HG03045 (cell line): Measurements from ENCODE around the gene RCN2.

Experiments
- ATAC-seq: cut with Tn5 transposase; IDR thresholded peaks from one replicate; pipeline ENCODE4 v1.9.1; 2021; ENCODE audit warnings: mild to moderate bottlenecking, moderate library complexity; ENCODE audit not compliant: unreplicated experiment

RCN2 gene

DNA sequence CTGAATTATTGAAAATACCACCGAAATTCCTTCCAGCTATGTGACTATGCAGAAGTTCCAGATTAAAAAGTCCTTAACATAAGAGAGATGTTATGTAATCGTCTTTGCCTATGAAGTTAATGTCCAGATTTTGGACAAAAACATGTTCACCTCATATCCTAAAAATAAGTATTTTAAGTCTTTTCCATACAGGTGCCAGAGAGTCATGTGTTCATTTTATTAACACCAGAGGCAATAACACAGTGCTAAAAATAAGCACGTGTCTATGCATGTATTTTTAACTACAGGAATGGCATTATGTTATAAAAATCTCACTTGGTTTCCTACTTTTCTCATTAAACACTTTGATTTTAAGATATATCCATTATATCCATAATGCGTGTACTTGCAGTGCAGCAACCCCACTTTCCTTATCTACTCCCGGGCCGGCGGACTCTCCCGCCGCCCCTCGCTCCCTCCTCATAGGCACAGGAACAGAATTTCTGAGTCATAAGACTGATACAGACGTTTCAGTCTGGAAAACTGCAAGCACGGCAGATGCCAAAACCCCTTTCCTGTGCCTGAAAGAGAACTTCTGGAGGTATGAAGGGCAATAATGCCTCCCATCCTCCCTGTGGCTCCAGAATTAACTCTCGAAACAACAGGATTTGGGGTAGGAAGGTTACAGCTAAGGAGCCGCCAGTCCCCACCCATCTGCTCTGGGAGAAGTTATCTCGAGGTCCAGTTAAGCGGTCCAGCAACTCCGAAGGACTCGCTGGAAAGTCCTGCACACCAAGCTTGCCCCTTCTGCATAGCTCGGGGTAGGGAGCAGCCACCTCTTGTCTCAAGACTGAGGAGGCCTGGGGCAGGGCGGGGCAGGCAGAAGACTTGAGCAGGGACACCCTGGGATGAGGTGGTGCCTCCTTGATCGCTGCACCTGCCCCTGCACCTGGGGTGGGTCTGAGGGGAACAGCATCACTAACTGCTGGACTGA, 41.1 kb downstream of the RCN2 start:
- ATAC-seq, result no peak

DNA sequence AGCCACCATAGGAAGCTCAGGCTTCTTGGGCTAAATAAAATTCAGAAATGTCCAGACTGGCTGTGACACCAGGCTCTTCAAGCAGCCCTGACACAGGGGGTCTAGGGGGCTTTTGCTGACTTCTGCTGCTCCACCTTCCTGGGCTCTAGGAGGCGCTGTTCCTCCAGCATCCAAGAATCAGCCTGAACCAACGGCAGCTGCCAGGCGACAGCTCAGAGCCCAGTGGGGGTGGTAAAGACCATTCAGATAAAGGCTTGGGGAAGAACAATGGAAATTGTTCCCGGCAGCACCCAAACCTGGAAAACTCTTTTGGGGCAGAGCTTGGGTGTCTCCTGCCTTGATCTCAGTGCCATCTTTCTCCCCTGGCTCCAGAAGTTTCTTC, 41.8 kb downstream of the RCN2 start:
- ATAC-seq, result no peak

DNA sequence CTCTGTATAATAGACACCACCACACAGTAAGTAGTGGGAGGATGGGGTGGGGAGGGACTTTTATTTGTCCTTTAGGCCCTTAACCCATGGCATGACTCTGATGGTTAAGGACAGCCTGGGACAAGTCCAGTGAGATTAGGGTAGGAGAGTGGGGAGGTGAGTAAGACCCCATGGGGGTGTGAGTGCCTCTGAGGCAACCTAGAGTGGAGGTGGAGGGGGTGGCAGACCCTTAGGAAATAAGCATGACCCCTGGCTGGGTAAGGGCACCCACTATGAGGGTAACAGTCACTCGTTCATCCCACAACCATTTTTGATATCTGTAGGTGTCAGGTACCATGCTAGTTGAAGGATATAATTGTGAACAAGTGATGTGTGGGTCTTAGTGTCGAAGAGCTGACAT, 42.4 kb downstream of the RCN2 start:
- ATAC-seq, result no peak

DNA sequence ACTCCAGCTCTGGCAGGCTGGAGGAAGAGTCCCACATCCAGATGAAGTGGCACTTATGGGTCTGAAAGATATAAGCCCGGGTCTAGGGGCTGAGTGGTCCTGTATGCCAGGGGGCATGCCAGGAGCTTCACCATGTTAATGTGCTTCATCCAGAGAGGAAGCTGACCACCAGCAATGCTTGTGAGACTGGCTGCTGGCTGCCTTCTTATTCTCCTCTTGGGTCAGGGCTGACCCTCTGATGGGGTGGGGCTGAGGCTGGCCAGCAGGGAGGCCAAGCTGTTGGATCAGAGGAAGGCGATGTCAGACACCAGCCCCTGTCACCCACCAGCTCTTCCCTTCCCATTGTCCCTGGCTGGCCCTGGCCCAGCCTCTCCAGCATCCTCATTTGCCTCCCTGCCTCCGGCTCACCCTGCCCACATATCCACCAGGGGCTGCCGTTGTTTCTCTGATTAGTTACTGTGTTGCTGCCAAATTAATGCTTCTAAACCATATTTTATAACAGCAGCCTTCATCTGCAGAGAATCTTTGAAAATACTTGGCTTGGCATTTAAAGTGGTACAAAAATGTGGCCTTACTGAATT, 43.0 kb downstream of the RCN2 start:
- no peak for ATAC-seq

DNA sequence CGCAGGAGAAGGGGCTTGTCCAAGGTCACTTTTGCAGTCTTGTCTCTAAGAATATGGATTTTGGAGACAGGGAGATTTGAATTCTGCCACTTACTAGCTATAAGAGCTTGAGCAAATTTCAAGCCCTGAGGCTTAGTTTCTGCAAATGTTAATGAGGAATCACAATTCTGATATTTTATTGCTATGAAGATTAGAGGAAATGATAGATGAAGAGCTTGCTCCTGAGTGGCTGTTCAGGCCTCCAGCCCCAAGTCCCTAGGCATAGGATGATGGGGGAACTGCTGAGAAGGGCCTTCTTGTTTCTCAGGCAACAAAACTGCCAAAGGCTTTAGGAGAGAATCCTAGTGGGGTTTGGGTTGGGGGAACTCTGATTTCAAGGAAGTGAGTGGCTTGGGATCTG, 44.6 kb downstream of the RCN2 start:
- ATAC-seq, result no peak

DNA sequence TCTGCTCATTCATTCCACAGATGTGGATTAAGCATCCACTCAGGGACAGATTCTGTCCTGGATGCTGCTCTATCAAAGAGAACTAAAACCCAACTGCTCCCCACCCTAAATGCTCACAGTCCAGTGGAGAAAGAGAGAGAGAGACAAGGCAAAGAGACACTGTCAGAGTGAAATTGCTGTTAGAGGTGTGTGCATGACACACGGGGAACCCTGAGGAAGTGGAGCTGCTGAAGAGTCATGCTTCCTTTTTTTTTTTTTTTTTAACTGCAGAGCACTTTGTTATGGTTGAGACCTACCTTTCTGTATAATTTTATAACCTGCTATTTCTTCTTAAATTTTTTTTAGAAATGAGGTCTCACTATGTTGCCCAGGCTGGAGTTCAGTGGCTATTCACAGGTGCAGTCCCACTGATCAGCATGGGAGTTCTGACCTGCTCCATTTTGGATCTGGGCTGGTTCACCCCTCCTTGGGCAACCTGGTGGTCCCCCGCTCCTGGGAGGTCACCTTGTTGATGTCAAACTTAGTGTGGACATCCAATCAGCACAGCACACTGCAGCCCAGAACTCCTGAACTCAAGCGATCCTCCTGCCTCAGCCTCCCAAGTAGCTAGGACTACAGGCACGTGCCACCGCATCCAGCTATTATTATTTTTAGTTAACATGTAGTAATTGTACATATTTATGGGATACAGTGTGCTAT, 45.2 kb downstream of the RCN2 start:
- ATAC-seq, result no peak

DNA sequence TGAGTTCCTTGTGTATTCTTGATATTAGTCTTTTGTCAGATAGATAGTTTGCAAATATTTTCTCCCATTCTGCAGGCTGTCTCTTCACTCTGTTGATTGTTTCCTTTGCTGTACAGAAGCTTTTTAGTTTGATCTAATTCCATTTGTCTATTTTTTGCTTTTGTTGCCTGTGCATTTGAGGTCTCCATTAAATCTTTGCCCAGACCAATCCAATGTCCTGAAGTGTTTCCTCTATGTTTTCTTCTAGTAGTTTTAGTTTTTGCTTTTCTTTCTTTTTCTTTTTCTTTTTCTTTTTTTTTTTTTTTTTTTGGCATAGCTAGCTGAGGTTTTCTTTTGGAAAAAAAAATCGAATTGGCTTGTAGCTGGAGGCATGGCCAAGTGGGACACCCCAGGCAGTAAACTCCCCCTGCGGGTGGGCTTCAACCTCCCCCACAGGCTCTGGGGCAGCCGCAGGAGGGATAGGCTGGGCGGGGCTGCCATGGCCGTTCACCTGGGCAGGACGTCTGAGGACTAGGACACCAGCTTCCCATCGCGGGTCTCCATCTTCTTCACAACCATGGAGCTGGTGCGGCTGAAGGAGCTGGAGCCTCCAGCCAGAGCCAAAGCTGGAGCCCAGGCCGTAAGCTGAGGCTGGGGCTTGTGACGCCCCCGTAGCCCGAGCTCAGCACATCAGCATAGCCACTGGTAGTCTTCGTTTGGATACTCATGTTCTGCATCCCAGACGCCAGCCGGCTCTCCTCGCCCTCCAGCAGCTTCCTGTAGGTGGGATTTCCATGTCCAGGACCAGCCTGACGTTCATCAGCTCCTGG, 47.2 kb downstream of the RCN2 start:
- ATAC-seq, result no peak

DNA sequence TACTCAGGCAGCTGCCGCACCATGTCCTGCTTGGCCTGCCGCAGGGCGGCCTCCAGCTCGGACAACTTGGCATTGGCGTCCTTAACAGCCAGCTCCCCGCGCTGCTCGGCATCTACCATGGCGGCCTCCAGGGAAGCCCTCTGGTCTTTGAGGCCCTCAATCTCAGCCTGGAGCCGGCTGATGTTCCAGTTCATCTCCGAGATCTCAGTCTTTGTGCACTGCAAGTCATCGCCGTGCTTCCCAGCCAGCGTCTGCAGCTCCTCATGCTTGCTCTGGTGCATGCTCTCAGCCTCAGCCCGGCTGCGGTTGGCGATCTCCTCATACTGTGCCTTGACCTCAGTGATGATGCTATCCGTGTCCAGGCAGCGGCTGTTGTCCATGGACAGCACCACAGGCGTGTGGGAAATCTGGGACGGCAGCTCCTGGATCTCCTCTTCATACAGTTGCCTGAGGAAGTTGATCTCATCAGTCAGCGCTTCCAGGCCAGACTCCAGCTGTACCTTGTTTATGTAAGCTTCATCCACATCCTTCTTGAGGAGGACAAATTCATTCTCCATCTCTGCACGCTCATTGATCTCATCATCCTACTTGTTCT, 47.9 kb downstream of the RCN2 start:
- ATAC-seq, result no peak

DNA sequence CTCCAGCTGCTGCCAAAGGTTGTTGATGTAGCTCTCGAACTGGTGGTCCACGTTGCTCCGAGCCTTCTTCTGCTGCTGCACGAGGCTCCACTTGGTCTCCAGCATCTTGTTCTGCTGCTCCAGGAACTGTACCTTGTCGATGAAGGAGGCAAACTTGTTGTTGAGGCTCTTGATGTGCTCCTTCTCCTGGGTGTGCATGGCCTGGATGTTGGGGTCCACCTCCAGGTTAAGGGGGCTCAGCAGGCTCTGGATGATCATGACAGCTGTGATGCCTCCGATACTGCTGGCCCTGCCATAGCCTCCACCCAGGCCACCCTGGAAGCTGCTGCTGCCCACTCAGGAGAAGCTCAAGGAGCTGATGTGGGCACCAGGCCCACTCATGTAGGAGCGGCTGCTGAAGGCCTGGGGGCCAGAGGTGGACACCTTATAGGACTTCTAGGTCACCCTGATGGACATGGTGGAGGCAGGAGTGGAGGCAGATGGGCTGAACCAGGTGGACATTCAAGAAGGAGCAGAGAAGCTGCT, 48.5 kb downstream of the RCN2 start:
- no peak for ATAC-seq

DNA sequence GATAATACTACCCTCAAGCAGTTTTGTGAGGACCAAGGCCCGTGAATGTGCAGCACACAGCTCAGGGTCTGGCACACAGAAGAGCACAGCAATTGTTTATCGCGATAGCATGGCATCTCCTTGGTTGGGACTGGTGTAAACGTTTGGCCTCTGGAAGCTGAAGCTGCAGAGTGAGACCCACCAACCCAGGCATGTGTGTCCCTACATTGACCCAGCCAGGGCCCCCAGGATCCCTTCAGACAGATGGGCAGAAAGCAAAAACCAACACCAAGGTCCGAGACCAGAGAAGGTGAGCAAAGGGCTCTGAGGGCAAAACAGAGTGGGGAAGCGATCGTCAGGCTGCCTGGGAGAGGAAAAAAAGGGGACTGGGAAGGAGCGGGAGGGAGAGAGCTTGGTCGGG, 50.8 kb downstream of the RCN2 start:
- ATAC-seq, result no peak

DNA sequence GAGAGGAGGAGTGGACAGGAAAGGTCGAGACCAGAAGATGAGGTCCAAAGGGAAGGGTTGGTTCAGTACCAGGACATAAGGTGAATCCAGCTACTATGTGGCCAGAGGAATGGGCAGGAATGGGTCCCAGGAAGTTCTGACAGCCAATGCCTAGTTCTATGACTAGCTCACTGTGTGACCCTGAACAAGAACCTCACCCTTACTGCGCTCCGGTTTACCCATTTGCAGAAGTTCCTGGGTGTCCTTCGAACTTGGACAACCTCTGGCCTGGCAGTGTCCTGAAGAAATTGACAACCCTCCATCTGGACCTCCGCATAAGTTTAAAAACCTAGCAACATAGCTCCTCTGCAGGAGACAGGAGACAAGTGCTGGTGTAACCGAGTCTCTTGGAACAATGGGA, 51.2 kb downstream of the RCN2 start:
- ATAC-seq, result no peak

DNA sequence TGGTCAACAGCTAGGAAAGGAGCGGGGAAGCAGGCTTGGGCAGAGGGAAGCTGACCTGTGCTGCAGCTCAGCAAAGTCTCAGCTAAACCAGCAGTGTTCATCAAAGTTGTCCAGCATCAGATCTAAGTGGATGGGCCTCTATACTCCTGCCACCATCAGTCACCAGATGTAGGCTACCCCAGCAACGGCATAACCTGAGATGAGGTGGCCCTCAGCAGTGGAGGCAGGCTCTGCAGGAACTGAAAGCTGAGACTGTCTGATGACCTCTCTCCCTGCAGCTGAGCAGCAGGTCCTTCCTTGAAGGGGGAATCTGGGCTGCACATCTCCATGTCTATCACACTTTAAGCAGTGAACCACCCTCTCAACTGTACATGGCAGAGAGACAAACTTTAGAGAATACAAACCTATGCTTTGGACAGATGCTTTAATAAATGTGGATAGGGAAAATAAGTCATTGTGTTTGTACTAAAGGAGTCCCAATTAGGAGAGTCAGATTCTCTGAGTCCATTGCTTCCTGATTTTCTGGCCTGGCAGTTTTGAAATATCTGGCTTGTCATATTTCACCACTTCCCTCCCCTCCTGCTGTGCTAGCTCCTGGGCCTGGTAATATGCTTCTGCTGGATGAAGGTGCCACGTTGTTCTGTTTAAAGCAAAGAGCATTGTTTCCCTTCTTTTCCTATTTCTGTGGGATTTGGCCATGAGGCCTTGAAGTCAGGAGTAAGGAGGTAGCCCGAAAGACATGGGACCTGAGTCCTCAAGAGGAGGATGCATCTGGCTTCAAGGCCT, 52.2 kb downstream of the RCN2 start:
- ATAC-seq, result no peak

DNA sequence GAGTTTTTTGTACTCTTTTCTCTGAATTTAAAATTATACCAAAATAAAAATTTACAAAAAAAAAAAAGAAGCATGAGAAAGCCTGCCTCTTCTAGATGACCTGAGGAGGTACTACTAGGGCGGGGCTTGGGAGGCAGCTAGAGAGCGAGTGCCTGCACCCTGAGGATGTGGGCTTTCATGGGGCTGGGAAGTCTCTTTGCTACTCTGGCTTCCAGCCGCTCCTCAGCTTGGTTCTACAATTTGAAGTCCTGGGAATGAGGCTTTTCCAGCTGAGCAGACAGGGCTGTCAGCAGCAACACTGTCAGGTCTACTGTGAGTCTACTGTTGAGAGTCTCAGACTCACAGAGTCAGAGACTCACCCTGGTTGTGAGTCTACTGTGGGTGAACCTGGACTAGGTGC, 55.2 kb downstream of the RCN2 start:
- no peak for ATAC-seq

DNA sequence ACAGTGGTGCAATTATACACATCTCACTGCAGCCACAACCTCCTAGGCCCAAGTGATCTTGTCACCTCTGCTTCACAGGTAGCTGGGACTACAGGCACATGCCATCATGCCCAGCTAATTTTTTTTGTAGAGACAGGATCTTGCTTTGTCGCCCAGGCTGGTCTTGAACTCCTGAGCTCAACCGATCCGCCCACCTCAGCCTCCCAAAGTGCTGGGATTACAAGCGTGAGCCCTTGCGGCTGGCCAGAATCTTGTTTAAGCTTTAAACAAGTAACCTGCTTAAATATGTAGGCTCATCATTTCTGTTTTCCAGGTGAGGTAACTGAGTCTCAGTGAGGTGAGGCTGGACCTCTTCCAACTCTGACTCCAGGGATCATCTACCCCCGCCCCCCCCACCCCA, 55.7 kb downstream of the RCN2 start:
- ATAC-seq, result no peak

DNA sequence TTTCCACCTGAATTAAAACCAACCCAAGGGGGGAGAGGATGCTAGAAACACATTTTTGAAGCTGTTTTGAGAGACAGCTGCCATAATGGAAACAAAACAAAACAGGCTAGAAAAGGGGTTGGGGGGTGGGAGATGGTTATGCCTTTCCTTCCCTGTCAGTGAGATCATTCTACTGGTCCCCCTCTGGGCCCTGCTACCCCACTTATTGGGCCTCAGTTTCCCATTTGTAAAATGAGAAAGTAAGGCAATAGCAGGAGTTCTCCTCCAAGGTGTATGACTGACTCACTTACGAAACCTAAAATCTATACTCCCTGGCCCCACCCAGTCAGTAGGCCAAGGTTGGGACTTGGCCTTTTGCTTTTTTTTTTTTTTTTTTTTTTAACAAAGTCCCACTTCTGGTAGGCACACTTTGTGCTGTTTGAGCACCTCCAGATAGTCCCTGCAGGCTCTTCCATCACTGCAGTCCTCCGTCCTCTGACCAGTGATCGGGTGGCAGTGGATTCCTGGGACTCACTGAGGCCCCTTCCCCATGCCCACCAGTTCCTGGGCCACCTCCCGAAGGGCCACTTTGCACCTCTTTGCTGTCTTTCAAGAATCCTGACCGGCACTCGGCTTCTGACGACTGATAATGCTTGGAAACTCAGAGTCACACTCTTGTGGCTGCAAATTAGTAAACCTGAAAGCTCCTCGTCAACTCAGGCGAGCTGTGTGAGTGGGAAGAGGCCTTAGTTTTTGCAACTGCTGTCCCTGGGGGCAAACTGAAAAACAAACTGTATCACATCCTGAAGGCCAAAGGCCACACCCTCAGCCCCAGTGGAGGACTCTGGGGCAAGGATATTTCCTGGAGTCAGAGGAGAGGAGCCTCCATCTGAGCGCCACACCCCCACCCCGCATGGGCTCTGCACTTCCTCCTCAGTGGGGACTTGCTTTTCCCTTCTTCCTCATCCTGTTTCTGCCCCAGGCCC, 56.6 kb downstream of the RCN2 start:
- peak; percentile 64 for ATAC-seq

DNA sequence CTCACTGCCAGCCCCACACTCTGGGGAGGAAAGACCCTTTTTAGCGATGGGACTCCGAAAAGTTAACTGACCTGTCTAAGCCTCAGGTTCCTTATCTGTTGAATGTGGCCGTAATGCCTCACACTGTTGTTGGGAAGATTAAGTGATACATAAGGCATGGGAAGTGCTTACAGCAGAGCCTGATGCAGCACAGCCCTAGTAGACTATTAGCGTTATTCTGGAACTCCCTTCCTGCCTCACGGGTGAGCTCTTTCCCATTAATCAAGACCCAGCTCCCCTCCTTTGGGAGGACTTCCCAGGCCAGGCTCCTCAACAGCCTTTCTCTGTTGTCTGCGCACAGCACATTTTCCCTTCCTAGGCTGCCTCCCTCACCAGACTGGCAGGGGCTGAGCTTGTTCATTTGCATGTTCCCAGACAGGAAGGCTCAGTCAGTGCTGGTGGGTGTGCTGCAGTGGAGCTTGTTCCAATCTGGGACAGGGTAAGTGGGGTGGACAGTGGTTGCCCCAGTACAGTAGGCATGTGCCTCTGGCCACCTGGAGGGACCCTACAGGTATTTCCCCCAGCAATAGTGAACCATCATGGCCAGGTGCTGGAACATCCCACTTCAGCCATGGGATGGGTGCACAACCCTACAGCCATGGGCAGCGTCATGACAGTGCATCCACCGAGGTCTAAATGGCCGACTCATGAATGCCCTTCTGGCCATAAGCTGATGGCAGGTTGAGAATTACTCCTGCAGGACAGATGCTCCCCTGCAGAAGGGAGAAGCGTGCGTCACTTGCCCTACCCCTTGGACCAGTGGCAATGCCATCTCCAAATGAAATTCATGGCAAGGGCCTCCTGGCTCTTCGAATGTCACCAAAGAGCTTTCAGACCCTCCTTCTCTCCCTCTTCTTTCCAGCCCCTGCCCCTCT, 57.6 kb downstream of the RCN2 start:
- no peak for ATAC-seq

DNA sequence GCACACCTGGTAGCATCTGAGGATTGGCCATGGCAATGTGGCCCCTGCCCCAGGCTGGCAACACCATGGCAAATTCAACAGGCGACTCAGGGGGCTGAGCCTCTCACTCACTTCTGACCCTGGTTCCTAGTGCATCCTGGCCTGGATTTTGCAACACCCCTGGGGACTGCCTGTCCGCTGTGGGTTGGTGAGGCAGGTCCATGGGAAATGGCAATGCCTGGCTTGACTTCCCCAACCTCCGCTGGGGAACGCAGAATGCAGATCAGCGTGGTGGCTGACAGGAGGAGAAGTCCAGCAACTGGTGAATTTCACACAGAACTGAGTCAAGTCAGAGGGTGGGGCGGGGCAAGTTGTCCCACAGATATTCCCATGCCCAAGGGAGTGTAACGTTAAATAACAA, 59.5 kb downstream of the RCN2 start:
- ATAC-seq, result no peak
